D721Med (cell line): ENCODE results near the gene MED25.

Source experiments
- DNase-seq: peaks from one replicate; pipeline ENCODE4 v3.0.0; 2011; ENCODE audit warnings: low spot score; ENCODE audit not compliant: insufficient read length
- FAIRE-seq: peaks from 2 replicates; lab custom pipeline; 2011; peaks lifted over from hg19 to GRCh38; lab: Jason Lieb, UNC
- TF ChIP-seq, protein P1 (sequence below): IDR thresholded peaks from 2 replicates; pipeline ENCODE4 v1.5.1; 2012; ENCODE audit warnings: mild to moderate bottlenecking, control low read depth; ENCODE audit not compliant: insufficient read depth; ENCODE audit errors: missing control alignments

The MED25 gene

DNA sequence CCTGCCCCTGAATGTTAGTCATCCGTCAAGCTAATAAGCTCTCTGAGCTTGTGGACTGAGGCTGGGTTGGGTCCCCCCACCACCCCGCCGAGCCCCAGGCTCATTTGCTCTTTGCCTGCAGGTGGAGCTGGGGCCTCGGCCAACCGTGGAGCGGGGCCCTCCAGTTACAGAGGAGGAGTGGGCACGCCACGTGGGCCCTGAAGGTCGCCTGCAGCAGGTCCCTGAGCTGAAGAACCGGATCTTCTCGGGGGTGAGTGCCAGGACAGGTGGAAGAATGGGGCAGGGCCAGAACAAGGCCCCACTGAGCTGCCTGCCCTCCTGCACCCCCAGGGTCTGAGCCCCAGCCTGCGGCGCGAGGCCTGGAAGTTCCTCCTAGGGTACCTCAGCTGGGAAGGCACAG, 64.6 kb downstream of the MED25 start:
- FAIRE-seq: no peak

DNA sequence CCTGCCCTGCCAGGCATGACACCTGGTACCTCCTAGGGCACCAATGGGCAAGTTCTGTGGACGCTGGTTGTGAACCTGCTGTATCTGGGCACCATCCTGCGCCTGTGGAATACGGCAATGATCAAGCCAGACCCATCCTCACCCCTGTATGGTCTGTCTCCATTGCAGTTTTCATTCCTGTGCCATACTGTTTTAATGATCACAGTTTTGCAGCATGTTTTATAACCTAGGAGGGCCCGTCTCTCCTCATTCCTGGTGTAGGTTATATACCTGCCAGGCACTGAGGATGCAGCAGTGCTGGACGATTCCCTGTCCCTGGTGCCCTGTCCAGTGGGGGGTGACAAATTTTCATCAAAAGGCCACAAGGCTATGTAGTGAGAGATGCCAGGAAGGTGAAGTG, 65.0 kb downstream of the MED25 start:
- DNase-seq: no peak
- TF ChIP-seq, protein P1, sequence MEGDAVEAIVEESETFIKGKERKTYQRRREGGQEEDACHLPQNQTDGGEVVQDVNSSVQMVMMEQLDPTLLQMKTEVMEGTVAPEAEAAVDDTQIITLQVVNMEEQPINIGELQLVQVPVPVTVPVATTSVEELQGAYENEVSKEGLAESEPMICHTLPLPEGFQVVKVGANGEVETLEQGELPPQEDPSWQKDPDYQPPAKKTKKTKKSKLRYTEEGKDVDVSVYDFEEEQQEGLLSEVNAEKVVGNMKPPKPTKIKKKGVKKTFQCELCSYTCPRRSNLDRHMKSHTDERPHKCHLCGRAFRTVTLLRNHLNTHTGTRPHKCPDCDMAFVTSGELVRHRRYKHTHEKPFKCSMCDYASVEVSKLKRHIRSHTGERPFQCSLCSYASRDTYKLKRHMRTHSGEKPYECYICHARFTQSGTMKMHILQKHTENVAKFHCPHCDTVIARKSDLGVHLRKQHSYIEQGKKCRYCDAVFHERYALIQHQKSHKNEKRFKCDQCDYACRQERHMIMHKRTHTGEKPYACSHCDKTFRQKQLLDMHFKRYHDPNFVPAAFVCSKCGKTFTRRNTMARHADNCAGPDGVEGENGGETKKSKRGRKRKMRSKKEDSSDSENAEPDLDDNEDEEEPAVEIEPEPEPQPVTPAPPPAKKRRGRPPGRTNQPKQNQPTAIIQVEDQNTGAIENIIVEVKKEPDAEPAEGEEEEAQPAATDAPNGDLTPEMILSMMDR: no peak
- no peak for FAIRE-seq

More for the DNA sequence above, 64.6 kb downstream of the MED25 start:
- DNase-seq: no peak
- TF ChIP-seq, protein P1: no peak

DNA sequence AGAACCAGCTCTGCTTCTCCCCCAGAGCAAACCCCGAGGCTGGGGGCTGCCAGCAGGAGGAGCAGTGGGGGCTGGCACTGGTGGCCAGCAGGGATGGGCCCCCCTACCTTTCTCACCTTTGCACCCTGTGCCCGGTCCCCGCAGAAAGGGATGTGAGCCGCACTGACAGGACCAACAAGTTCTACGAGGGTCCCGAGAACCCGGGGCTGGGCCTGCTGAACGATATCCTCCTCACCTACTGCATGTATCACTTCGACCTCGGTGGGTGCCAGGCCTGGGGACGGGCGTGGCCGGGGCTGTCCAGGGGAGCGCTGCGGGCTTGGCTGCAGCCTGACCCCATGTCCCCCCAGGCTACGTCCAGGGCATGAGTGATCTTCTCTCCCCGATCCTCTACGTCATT, 66.0 kb downstream of the MED25 start:
- TF ChIP-seq, protein P1: no peak
- DNase-seq (no peak), FAIRE-seq (no peak)

DNA sequence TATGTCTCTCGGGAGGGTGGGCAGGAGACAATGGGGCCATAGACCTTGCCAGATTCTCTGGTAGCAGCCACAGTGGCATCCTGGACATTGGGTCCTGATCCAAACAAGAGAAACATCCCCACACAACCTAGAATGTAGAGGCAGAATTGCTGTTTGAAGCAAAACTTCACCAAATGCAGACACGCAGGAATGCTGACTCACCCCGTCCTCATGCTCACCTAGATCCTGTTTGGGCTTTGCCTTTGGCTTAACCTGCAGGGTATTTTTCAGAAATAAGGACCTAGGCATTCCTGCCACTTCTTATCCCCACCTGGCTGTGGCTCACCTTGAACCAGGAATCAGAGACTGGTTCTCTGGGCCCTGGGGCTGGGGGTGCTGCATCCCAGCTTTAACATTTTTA, 66.7 kb downstream of the MED25 start:
- DNase-seq (no peak), FAIRE-seq (no peak)
- TF ChIP-seq, protein P1: no peak
